GM12892 (cell line): ENCODE results near the gene HORMAD2. TPM values are rescaled to one million over a fixed set of nuclear protein-coding genes. Genes with fewer than 3 reads are reported as not detected.

Source experiments
- DNase-seq: peaks from one replicate; pipeline ENCODE4 v3.0.0; 2011; ENCODE audit not compliant: insufficient read length
- FAIRE-seq: peaks from 2 replicates; lab custom pipeline; 2011; peaks lifted over from hg19 to GRCh38; lab: Jason Lieb, UNC
- POLR2A ChIP-seq: IDR thresholded peaks from 2 replicates; pipeline ENCODE4 v1.6.1; 2011; ENCODE audit warnings: low read depth, low read length, control low read depth
- POLR2AphosphoS5 ChIP-seq: IDR thresholded peaks from 2 replicates; pipeline ENCODE4 v1.6.1; 2011; ENCODE audit warnings: low read depth, low read length, control low read depth
- TAF1 ChIP-seq: IDR thresholded peaks from 2 replicates; pipeline ENCODE4 v1.6.1; 2011; ENCODE audit warnings: low read depth, mild to moderate bottlenecking, control low read depth, low read length, borderline replicate concordance
- polyA plus RNA-seq: library from polyadenylated mRNA; unstranded; fragments of >200 nt; gene quantifications from one replicate; pipeline ENCODE4 v1.2.1, GENCODE V29; 2012; ENCODE audit warnings: missing spikeins, inconsistent platforms; ENCODE audit not compliant: missing spikeins

HORMAD2 gene
- not detected for polyA plus RNA-seq

DNA sequence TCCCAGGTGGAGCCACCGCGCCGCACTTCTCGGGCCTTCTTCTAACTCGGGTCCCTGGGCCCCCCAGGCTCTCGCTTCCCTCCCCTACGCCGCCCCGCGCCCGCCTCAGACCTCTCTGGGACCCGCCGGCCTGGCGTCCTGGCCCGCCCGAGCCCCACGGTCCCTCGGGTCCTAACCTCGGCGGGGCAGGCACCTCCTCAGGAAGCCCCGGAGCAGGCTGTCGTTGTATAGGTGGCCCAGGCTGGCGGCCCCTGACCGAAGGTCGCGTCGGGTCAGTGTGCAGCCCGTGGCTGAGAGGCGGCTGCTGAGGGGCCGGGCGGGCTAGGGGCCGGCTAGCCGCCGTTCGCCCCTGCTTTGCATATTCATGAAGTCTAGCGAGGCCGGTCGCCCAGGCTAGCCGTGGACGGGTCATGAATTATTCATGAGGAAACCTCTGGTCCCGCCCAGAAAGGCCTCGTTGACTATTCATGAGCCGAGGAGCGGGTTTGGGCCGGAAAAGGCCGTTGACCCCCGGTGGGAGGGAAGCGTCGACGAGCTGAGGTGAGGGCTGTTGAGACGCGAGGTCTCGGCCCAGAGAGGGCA, at the start of gene HORMAD2:
Gene HORMAD2 (plus strand): TSS at position 513 of the 582 bp plus-strand sequence. CDS start 13,489 bp downstream, outside the sequence.
- TF ChIP-seq POLR2AphosphoS5 (no peak), TAF1 (no peak), POLR2A (no peak)
- DNase-seq = no peak

GRCh38 chr22:30031328-30031727, 48.9 kb upstream of the HORMAD2 start:
- FAIRE-seq = no peak
- no peak for TF ChIP-seq POLR2A
- TF ChIP-seq POLR2AphosphoS5 = no peak
- TF ChIP-seq TAF1 = no peak
- no peak for DNase-seq

More for the DNA sequence above, at the start of gene HORMAD2:
- FAIRE-seq = no peak

GRCh38 chr22:30031764-30032455, 48.4 kb upstream of the HORMAD2 start:
- FAIRE-seq (no peak), DNase-seq (no peak)
- no peak for TF ChIP-seq POLR2AphosphoS5
- TF ChIP-seq POLR2A = no peak
- TF ChIP-seq TAF1 = no peak

DNA sequence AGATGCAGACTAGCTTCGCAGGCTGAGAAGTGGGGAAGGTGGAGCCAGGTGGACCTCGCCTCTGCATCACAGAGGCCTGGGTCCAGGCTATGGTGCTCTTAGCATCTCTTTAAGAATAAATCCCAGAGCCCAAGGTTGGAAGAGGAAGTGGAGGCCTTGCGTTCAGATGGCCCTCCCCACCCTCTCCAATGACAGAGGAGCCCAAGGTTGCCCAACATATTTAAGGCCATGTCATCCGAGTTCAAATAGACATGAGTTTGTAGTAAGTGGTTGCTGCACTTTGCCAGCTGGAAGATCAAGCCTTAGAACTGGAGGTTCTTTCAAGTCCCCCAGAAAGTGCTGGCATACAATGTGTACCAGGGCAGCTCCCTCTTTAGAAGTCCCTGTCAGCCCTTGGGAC, 47.1 kb upstream of the HORMAD2 start:
- FAIRE-seq = no peak
- no peak for DNase-seq
- no peak for TF ChIP-seq TAF1
- no peak for TF ChIP-seq POLR2AphosphoS5

- no peak for TF ChIP-seq POLR2AphosphoS5
- TF ChIP-seq TAF1 = no peak
- no peak for TF ChIP-seq POLR2A
- FAIRE-seq (no peak), DNase-seq (no peak)
These were observed 46.4 kb upstream of the HORMAD2 start for GRCh38 chr22:30033901-30034300.

DNA sequence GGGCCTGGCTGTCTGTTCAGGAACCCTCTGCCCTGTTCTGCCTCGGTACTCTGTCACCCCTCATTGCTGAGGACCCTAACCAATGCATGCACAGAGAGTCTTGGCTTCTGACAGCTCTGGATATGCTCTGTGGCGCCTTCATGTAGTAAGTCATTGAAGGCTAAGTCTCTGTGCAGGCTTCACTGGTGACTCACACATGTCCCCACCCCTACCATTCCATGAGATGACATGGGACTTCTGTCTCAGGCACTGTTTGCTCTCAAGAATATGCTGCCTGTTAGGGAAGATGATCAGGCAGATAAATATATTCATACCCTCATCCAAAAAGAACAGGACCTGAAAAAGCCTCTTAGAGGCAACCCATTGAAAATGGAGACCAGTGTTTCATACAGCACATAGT, 43.6 kb upstream of the HORMAD2 start:
- no peak for DNase-seq
- FAIRE-seq = no peak
- TF ChIP-seq TAF1 (no peak), POLR2A (no peak), POLR2AphosphoS5 (no peak)

- no peak for TF ChIP-seq TAF1
- TF ChIP-seq POLR2A = no peak
- no peak for TF ChIP-seq POLR2AphosphoS5
- DNase-seq = no peak
- FAIRE-seq = no peak
These were observed 42.0 kb upstream of the HORMAD2 start for GRCh38 chr22:30038219-30038618.

DNA sequence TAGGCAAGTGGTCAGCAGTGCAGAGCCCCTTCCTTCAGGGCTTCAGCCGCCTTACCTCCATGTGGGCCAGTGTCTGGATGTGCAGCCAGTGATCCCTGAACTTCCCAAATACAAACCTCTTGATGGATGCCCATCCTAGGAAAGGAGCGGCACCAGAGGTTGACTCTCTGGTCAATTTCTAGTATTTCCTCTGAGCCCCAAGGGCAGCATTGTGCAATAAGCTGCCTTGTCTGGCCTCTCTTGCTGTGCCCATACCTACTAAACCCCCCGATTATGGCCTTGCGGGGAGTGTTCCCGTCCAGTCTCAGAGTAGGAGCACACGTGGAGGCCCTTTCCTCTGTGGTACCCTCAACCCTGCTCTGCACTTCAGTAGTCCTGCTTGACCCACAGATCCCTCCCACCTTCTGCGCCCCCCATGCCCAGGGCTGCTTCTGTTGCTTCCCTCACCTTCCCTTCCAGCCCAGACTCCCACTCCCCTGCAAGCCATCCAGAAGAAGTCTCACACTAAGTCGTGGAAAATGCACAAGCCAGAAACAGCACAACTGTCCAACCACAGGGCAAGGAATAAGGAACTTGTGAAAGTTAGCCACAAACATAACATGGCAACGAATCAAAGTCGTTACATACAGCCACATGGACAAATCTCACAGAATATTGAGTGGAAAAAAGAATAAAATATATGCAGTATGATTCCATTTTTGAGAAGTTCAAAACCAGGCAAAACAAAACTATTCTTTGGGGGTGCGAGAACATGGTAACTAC, 39.6 kb upstream of the HORMAD2 start:
- FAIRE-seq (no peak), DNase-seq (no peak)
- TF ChIP-seq POLR2AphosphoS5 = no peak
- TF ChIP-seq TAF1 = no peak

GRCh38 chr22:30041475-30041874, 38.8 kb upstream of the HORMAD2 start:
- TF ChIP-seq POLR2A (no peak), POLR2AphosphoS5 (no peak), TAF1 (no peak)
- DNase-seq (no peak), FAIRE-seq (no peak)

- FAIRE-seq (no peak), DNase-seq (no peak)
- TF ChIP-seq TAF1 = no peak
- TF ChIP-seq POLR2A = no peak
- no peak for TF ChIP-seq POLR2AphosphoS5
These were observed 38.4 kb upstream of the HORMAD2 start for GRCh38 chr22:30041881-30042280.

- FAIRE-seq = no peak
- TF ChIP-seq TAF1 = no peak
- TF ChIP-seq POLR2AphosphoS5 = no peak
- TF ChIP-seq POLR2A = no peak
- DNase-seq = no peak
These were observed 37.1 kb upstream of the HORMAD2 start for GRCh38 chr22:30043161-30043560.

- no peak for DNase-seq
These were observed 35.9 kb upstream of the HORMAD2 start for GRCh38 chr22:30044369-30044768.

DNA sequence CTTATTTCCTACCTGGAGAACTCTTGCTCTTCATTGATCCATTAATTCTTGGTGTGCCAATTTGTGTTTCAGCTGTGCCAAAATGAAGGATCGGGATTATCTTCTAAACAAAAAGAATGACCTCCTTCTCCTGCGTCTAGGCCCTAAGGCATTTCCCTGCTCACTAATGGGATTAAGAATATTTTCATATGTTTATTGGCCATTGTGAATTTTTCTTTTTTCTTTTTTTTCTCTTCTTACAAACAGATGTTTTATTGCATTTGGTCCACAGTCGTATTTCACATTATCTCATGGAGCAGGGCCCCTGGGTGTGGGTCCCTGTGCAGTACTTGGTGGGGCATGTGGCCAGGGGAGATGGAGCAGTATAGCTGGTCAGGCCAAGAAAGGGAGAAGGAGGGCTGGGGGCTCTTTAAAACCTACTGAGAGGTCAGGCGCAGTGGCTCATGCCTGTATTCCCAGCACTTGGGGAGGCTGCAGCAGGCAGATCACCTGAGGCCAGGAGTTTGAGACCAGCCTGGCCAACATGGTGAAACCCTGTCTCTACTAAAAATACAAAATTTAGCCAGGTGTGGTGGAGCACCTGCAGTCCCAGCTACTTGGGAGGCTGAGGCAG, 35.3 kb upstream of the HORMAD2 start:
- TF ChIP-seq POLR2AphosphoS5 = no peak
- TF ChIP-seq TAF1 = no peak
- no peak for TF ChIP-seq POLR2A
- no peak for FAIRE-seq

More at GRCh38 chr22:30044369-30044768, 35.9 kb upstream of the HORMAD2 start:
- no peak for FAIRE-seq
- TF ChIP-seq TAF1 (no peak), POLR2AphosphoS5 (no peak)

More for the DNA sequence above, 35.3 kb upstream of the HORMAD2 start:
- DNase-seq = no peak
